Testis (tissue), 3 donors: ENCODE measurements around the gene TGM2. TPM values are rescaled to one million over a fixed set of nuclear protein-coding genes. Genes with fewer than 3 reads are reported as not detected.

Source experiments
- DNase-seq: peaks from one replicate; pipeline ENCODE4 v3.0.0-alpha.2; 2019
- H3K27ac ChIP-seq, 2 donors: fragments of 200-600 bp; sonication (generic); one replicate each; pipeline ENCODE4 v1.5.1; 2019
- H3K27me3 ChIP-seq: fragments of 200-600 bp; sonication (generic); one replicate; pipeline ENCODE4 v1.5.1; 2019
- H3K36me3 ChIP-seq: fragments of 200-600 bp; sonication (generic); one replicate; pipeline ENCODE4 v1.5.1; 2017; ENCODE audit warnings: low read depth; ENCODE audit errors: missing control alignments
- H3K4me1 ChIP-seq: fragments of 200-600 bp; sonication (generic); one replicate; pipeline ENCODE4 v1.5.1; 2019
- H3K4me3 ChIP-seq, 2 donors: fragments of 200-600 bp; sonication (generic); one replicate each; pipeline ENCODE4 v1.5.1; 2017 to 2019
- H3K9me3 ChIP-seq: fragments of 200-600 bp; sonication (generic); one replicate; pipeline ENCODE4 v1.5.1; 2017
- CTCF ChIP-seq, 3 experiments: fragments of 450-650 bp in 2 of 3; fragments of 200-600 bp in 1 of 3; sonication (generic) in 1 of 3; IDR thresholded peaks; one replicate each; pipeline ENCODE4 v1.5.1; 2016 to 2019; ENCODE audit warnings: antibody characterized with exemption in 3 of 3, mild to moderate bottlenecking in 2 of 3, moderate library complexity in 1 of 3
- POLR2A ChIP-seq: fragments of 450-650 bp; IDR thresholded peaks from one replicate; pipeline ENCODE4 v1.6.1; 2017; ENCODE audit warnings: antibody characterized with exemption, mild to moderate bottlenecking, moderate library complexity
- WGBS, 2 donors: methylation state at CpG; one replicate each; pipeline ENCODE4 v1.1.5; 2018; 5-methylcytosine and 5-hydroxymethylcytosine counted together
- intact Hi-C: fragments of 100-400 bp; cut with DNase I; formaldehyde crosslinking; loops from one replicate; pipeline ENCODE4 v1.15.1; 2023; ENCODE audit warnings: low total_unique reads
- polyA plus RNA-seq: library from polyadenylated mRNA; stranded (reverse); fragments of 350-450 nt; fragmentation: Illumina TruSeq; extraction: RNeasy Lipid Tissue Mini Kit (QIAGEN cat#74804); gene quantifications from one replicate; pipeline ENCODE4 v1.2.3, GENCODE V29; 2014; ENCODE audit warnings: low read depth, low replicate concordance; ENCODE audit not compliant: insufficient read depth
- total RNA-seq, 2 donors: library from RNA; depleted of rRNA; stranded (reverse); fragments of >200 nt; gene quantifications; one replicate each; pipeline ENCODE4 v1.2.3, GENCODE V29; 2016

The TGM2 gene
- total and polyA plus RNA-seq, 3 donors from 2014 or later: 3.2 to 49.0 (median 8.5) TPM

GRCh38 chr20:38197619-38198018, 32.5 kb upstream of the TGM2 start:
- no peaks in the 10 kb centered on the region for H3K4me1 ChIP-seq
- H3K4me3 ChIP-seq: no peak overlapping the region
- WGBS, 2 donors: 93 to 94% methylated on average over 1 of the region's 1 CpG
- no peaks in the 10 kb centered on the region for H3K36me3 ChIP-seq
- TF ChIP-seq CTCF (IDR thresholded peaks at IDR 0.05): no peak
- TF ChIP-seq POLR2A: no peak
- no peaks in the 10 kb centered on the region for H3K27me3 ChIP-seq
- no peak for DNase-seq
- no peak overlapping the region for H3K27ac ChIP-seq
- no peaks in the 10 kb centered on the region for H3K9me3 ChIP-seq
- intact Hi-C loops: no loop called here

GRCh38 chr20:38197217-38197616, 32.1 kb upstream of the TGM2 start:
- TF ChIP-seq POLR2A (no peak), CTCF (IDR thresholded peaks at IDR 0.05) (no peak)
- 85 to 92% methylated on average over 5 of the region's 5 CpGs for WGBS, 2 donors
- Histone ChIP-seq H3K27me3 (no peaks in the 10 kb centered on the region), H3K4me3 (no peak overlapping the region), H3K36me3 (no peaks in the 10 kb centered on the region), H3K9me3 (no peaks in the 10 kb centered on the region), H3K27ac (no peak overlapping the region), H3K4me1 (no peaks in the 10 kb centered on the region)
- DNase-seq: no peak
- intact Hi-C loops: no loop called here

GRCh38 chr20:38196592-38196991, 31.5 kb upstream of the TGM2 start:
- H3K9me3 ChIP-seq: no peaks in the 10 kb centered on the region
- H3K36me3 ChIP-seq: no peaks in the 10 kb centered on the region
- WGBS, 2 donors: 58 to 79% methylated on average over 2 to 5 of the region's 5 CpGs
- H3K27me3 ChIP-seq: no peaks in the 10 kb centered on the region
- DNase-seq: no peak
- no peak overlapping the region for H3K4me3 ChIP-seq
- intact Hi-C loops: no loop called here
- H3K27ac ChIP-seq: no peak overlapping the region
- no peak for TF ChIP-seq POLR2A
- TF ChIP-seq CTCF (IDR thresholded peaks at IDR 0.05): no peak
- H3K4me1 ChIP-seq: no peaks in the 10 kb centered on the region

GRCh38 chr20:38196076-38196475, 31.0 kb upstream of the TGM2 start:
- no peaks in the 10 kb centered on the region for H3K4me1 ChIP-seq
- no peak overlapping the region for H3K27ac ChIP-seq
- intact Hi-C loops: no loop called here
- WGBS, 2 donors: 89 to 96% methylated on average over 4 of the region's 4 CpGs
- no peaks in the 10 kb centered on the region for H3K36me3 ChIP-seq
- no peaks in the 10 kb centered on the region for H3K9me3 ChIP-seq
- H3K27me3 ChIP-seq: no peaks in the 10 kb centered on the region
- H3K4me3 ChIP-seq: no peak overlapping the region
- no peak for DNase-seq
- no peak for TF ChIP-seq CTCF (IDR thresholded peaks at IDR 0.05)

- no peak overlapping the region for H3K4me3 ChIP-seq
- H3K4me1 ChIP-seq: no peaks in the 10 kb centered on the region
- intact Hi-C loops: no loop called here
- H3K9me3 ChIP-seq: no peaks in the 10 kb centered on the region
- DNase-seq: no peak
- H3K36me3 ChIP-seq: no peaks in the 10 kb centered on the region
- no peak for TF ChIP-seq CTCF (IDR thresholded peaks at IDR 0.05)
- TF ChIP-seq POLR2A: no peak
- no peaks in the 10 kb centered on the region for H3K27me3 ChIP-seq
- H3K27ac ChIP-seq: no peak overlapping the region
- WGBS, 2 donors: 89 to 90% methylated on average over 7 of the region's 7 CpGs
These were observed 30.5 kb upstream of the TGM2 start for GRCh38 chr20:38195521-38195920.
